HepG2 (cell line): Measurements from ENCODE around the gene GLDC. TPM values are rescaled to one million over a fixed set of nuclear protein-coding genes. Genes with fewer than 3 reads are reported as not detected.

Experiments
- ATAC-seq: fragments of 200-7000 bp; cut with Tn5 transposase; 3 replicates; pipeline ENCODE4 v1.9.1; 2020; ENCODE audit warnings: mild to moderate bottlenecking, moderate library complexity
- BruUV-seq: library from RNA; stranded (reverse); fragments of 400-500 nt; replicated peaks from 2 replicates; lab custom pipeline; 2021; lab: Mats Ljungman, UMichigan
- CTCF ChIA-PET: fragments of 300-600 bp; formaldehyde crosslinking; extraction: SDS; loops from one replicate; lab custom pipeline; 2021; ENCODE audit warnings: low total read pairs, inconsistent platforms, low intra/inter-chr PET ratio; lab: Yijun Ruan, JAX
- POLR2A ChIA-PET: fragments of 350-600 bp; sonication (Branson Sonifier 250); formaldehyde crosslinking; loops from one replicate; lab custom pipeline; 2020; ENCODE audit warnings: antibody characterized with exemption, inconsistent platforms; lab: Yijun Ruan, JAX
- DNase-seq: peaks from one replicate; pipeline ENCODE4 v3.0.0-alpha.2; 2015; ENCODE audit warnings: low spot score
- FAIRE-seq: peaks from 3 replicates; lab custom pipeline; 2011; peaks lifted over from hg19 to GRCh38; lab: Jason Lieb, UNC
- H2AFZ ChIP-seq: one replicate; pipeline ENCODE4 v1.6.1; 2011; ENCODE audit warnings: low read length, inconsistent platforms
- H3K27ac ChIP-seq: fragments of 300-600 bp; 3 replicates; pipeline ENCODE4 v1.8.0; 2011; ENCODE audit warnings: mixed run types, mild to moderate bottlenecking, mixed read lengths, low read length, inconsistent platforms; ENCODE audit not compliant: insufficient read depth; ENCODE audit errors: extremely low read length
- H3K27me3 ChIP-seq, 2 experiments: fragments of 200-600 bp in 1 of 2; 2 replicates in 1 of 2; 3 replicates in 1 of 2; pipeline versions ENCODE4 v1.6.0 to v1.8.0; 2011; ENCODE audit warnings: low read length in 2 of 2, mild to moderate bottlenecking in 2 of 2, moderate library complexity in 2 of 2, inconsistent platforms in 1 of 2; ENCODE audit not compliant: insufficient read depth in 2 of 2, control insufficient read depth in 1 of 2
- H3K36me3 ChIP-seq, 2 experiments: fragments of 200-600 bp in 1 of 2; replicated peaks in 1 of 2; 2 replicates in 1 of 2; 3 replicates in 1 of 2; pipeline versions ENCODE4 v1.5.1 to v1.8.0; 2011; ENCODE audit warnings: low read length in 2 of 2, inconsistent platforms in 1 of 2; ENCODE audit not compliant: insufficient read depth in 2 of 2, control insufficient read depth in 1 of 2
- H3K4me1 ChIP-seq: 2 replicates; pipeline ENCODE4 v1.5.1; 2012; ENCODE audit warnings: low read length, inconsistent platforms; ENCODE audit not compliant: insufficient read depth
- H3K4me2 ChIP-seq: 2 replicates; pipeline ENCODE4 v1.6.0; 2011; ENCODE audit warnings: low read depth, low read length, inconsistent platforms
- H3K4me3 ChIP-seq, 3 experiments: fragments of 200-600 bp in 1 of 3; sonication (generic), shearing (Covaris generic) in 1 of 3; replicated peaks in 1 of 3; 2 replicates each; pipeline ENCODE4 v1.5.1; 2011 to 2016; ENCODE audit warnings: low read length in 3 of 3, inconsistent platforms in 2 of 3, low read depth in 2 of 3, mild to moderate bottlenecking in 2 of 3, control low read depth in 1 of 3, mixed read lengths in 1 of 3; ENCODE audit not compliant: insufficient read depth in 1 of 3
- H3K79me2 ChIP-seq: one replicate; pipeline ENCODE4 v1.6.1; 2011; ENCODE audit warnings: low read length, inconsistent platforms; ENCODE audit not compliant: insufficient read depth
- H3K9ac ChIP-seq: 2 replicates; pipeline ENCODE4 v1.6.0; 2011; ENCODE audit warnings: mild to moderate bottlenecking, low read depth, low read length, inconsistent platforms; ENCODE audit not compliant: insufficient read depth
- H3K9me3 ChIP-seq: 2 replicates; pipeline ENCODE4 v1.5.1; 2012; ENCODE audit warnings: mild to moderate bottlenecking, low read length
- H4K20me1 ChIP-seq: 2 replicates; pipeline ENCODE4 v1.6.0; 2011; ENCODE audit warnings: inconsistent platforms, mild to moderate bottlenecking, low read length, moderate library complexity; ENCODE audit not compliant: insufficient read depth
- NCOA5 ChIP-seq: sonication (generic); formaldehyde crosslinking; IDR thresholded peaks from 2 replicates; pipeline ENCODE4 v1.4.0; 2020; ENCODE audit warnings: missing genetic modification reagents
- NR3C1 ChIP-seq: sonication (generic); formaldehyde crosslinking; IDR thresholded peaks from 2 replicates; pipeline ENCODE4 v1.4.0; 2020; ENCODE audit warnings: missing genetic modification reagents
- PAWR ChIP-seq: sonication (generic); formaldehyde crosslinking; IDR thresholded peaks from 2 replicates; pipeline ENCODE4 v1.4.0; 2020; ENCODE audit warnings: missing genetic modification reagents, mild to moderate bottlenecking, borderline replicate concordance
- POGZ ChIP-seq: sonication (generic); formaldehyde crosslinking; IDR thresholded peaks from 2 replicates; pipeline ENCODE4 v1.4.0; 2020; ENCODE audit warnings: mild to moderate bottlenecking, missing genetic modification reagents
- ZNF282 ChIP-seq: fragments of 450-650 bp; IDR thresholded peaks from 2 replicates; pipeline ENCODE4 v1.6.1; 2018; ENCODE audit not compliant: partially characterized antibody
- ZNF367 ChIP-seq: sonication (generic); formaldehyde crosslinking; IDR thresholded peaks from 2 replicates; pipeline ENCODE4 v1.4.0; 2020; ENCODE audit warnings: missing genetic modification reagents, borderline replicate concordance
- ZNF567 ChIP-seq: sonication (generic); formaldehyde crosslinking; IDR thresholded peaks from 2 replicates; pipeline ENCODE4 v1.8.1; 2023; ENCODE audit warnings: mild to moderate bottlenecking, missing genetic modification reagents, borderline replicate concordance
- ZNF570 ChIP-seq: sonication (generic); formaldehyde crosslinking; IDR thresholded peaks from 2 replicates; pipeline ENCODE4 v1.4.0; 2020; ENCODE audit warnings: mild to moderate bottlenecking, missing genetic modification reagents, borderline replicate concordance
- WGBS: methylation state at CpG from one replicate; pipeline ENCODE4 v1.1.6; 2017; ENCODE audit warnings: low lambda C conversion rate; 5-methylcytosine and 5-hydroxymethylcytosine counted together
- in situ Hi-C: cut with HindIII; loops from 2 replicates; pipeline ENCODE4 v1.10.0; 2017; ENCODE audit warnings: low pct_unique_long_range_greater_than_20kb; ENCODE audit not compliant: extremely low pct_ligation_motif_present
- intact Hi-C: fragments of 100-400 bp; cut with micrococcal nuclease; formaldehyde crosslinking; loops from one replicate; pipeline ENCODE4 v1.10.0; 2022; ENCODE audit not compliant: unreplicated experiment
- polyA plus RNA-seq, 8 experiments: library from polyadenylated mRNA; depleted of rRNA in 3 of 8; stranded (reverse) in 7 of 8; unstranded in 1 of 8; fragments of >200 nt; fragmentation: Illumina TruSeq in 4 of 8; extraction: Trizol in 4 of 8; gene quantifications; 2 replicates each; pipeline versions ENCODE4 v1.2.1 to v1.2.3, GENCODE V29; 2011 to 2016; ENCODE audit warnings: low read depth in 4 of 8, missing spikeins in 1 of 8, mixed read lengths in 1 of 8; ENCODE audit not compliant: insufficient read depth in 1 of 8
- total RNA-seq, 5 experiments: library from RNA; depleted of rRNA; stranded (reverse); fragments of >200 nt; fragmentation: Illumina TruSeq; extraction: Trizol; gene quantifications; 2 replicates each; pipeline ENCODE4 v1.2.3, GENCODE V29; 2016; ENCODE audit warnings: low read depth in 1 of 5
- TF ChIP-seq, protein P1 (sequence below): sonication (generic); formaldehyde crosslinking; IDR thresholded peaks from 2 replicates; pipeline ENCODE4 v1.4.0; 2020; ENCODE audit warnings: missing genetic modification reagents, borderline replicate concordance
- TF ChIP-seq, protein P2 (sequence below): sonication (generic); formaldehyde crosslinking; IDR thresholded peaks from 2 replicates; pipeline ENCODE4 v1.5.0; 2020; ENCODE audit warnings: missing genetic modification reagents
- TF ChIP-seq, protein P3 (sequence below): sonication (generic); formaldehyde crosslinking; IDR thresholded peaks from 2 replicates; pipeline ENCODE4 v1.5.1; 2020; ENCODE audit warnings: mild to moderate bottlenecking, missing genetic modification reagents

Gene GLDC
- total and polyA plus RNA-seq, 2 of the 13 experiments (the other 11 are each of a cell fraction or from before 2014, with no cell fraction given) = 59.3 to 115 TPM

DNA sequence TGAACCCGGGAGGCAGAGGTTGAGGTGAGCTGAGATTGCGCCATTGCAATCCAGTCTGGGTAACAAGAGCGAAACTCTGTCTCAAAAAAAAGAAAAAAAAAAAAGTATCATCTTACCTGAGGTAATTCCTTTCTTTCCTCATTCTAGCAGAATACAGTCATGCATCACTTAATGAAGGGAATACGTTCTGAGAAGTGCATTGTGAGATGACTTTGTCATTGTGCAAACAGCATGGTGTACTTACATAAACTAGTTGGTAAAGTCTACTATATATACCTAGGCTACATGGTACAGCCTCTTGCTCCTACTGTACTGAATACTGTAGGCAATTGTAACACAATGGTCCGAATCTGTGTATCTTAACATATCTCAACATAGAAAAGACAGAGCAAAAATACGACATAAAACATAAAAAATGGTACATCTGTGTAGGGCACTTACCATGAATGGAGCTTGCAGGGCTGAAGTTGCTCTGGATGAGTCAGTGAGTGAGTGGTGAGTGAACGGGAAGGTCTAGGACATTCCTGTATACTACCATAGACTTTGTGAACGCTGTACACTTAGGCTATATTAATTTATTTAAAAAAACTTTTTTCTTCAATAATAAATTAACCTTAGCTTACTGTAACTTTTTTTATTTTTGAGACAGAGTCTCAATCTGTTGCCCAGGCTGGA, 100.4 kb downstream of the GLDC start:
- Histone ChIP-seq H3K4me3 (no peak overlapping the region), H3K4me1 (peaks cover 14% of the 10 kb centered on the region), H4K20me1 (no peaks in the 10 kb centered on the region), H3K36me3 (peaks cover 11 to 40% of the 10 kb centered on the region in 2 experiments; a peak in 3 of 5 replicates), H3K9ac (no peak overlapping the region), H3K79me2 (no peaks in the 10 kb centered on the region), H2AFZ (no peak overlapping the region), H3K4me2 (no peak overlapping the region), H3K9me3 (no peaks in the 10 kb centered on the region), H3K27ac (no peak overlapping the region), H3K27me3 (no peaks in the 10 kb centered on the region)
- intact Hi-C loops (no loop called here), in situ Hi-C loops (no loop called here)
- ATAC-seq (no peak), DNase-seq (no peak), FAIRE-seq (no peak)
- TF ChIP-seq, protein P1, sequence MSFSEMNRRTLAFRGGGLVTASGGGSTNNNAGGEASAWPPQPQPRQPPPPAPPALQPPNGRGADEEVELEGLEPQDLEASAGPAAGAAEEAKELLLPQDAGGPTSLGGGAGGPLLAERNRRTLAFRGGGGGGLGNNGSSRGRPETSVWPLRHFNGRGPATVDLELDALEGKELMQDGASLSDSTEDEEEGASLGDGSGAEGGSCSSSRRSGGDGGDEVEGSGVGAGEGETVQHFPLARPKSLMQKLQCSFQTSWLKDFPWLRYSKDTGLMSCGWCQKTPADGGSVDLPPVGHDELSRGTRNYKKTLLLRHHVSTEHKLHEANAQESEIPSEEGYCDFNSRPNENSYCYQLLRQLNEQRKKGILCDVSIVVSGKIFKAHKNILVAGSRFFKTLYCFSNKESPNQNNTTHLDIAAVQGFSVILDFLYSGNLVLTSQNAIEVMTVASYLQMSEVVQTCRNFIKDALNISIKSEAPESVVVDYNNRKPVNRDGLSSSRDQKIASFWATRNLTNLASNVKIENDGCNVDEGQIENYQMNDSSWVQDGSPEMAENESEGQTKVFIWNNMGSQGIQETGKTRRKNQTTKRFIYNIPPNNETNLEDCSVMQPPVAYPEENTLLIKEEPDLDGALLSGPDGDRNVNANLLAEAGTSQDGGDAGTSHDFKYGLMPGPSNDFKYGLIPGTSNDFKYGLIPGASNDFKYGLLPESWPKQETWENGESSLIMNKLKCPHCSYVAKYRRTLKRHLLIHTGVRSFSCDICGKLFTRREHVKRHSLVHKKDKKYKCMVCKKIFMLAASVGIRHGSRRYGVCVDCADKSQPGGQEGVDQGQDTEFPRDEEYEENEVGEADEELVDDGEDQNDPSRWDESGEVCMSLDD (CRISPR knock-in tag) = no peak
- no peak for TF ChIP-seq ZNF282
- TF ChIP-seq ZNF367 (CRISPR knock-in tag) = no peak
- TF ChIP-seq, protein P2, sequence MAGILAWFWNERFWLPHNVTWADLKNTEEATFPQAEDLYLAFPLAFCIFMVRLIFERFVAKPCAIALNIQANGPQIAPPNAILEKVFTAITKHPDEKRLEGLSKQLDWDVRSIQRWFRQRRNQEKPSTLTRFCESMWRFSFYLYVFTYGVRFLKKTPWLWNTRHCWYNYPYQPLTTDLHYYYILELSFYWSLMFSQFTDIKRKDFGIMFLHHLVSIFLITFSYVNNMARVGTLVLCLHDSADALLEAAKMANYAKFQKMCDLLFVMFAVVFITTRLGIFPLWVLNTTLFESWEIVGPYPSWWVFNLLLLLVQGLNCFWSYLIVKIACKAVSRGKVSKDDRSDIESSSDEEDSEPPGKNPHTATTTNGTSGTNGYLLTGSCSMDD (CRISPR knock-in tag) = no peak
- no peak for TF ChIP-seq NCOA5
- TF ChIP-seq ZNF570 (CRISPR knock-in tag) = no peak
- TF ChIP-seq PAWR (CRISPR knock-in tag) = no peak
- TF ChIP-seq, protein P3, sequence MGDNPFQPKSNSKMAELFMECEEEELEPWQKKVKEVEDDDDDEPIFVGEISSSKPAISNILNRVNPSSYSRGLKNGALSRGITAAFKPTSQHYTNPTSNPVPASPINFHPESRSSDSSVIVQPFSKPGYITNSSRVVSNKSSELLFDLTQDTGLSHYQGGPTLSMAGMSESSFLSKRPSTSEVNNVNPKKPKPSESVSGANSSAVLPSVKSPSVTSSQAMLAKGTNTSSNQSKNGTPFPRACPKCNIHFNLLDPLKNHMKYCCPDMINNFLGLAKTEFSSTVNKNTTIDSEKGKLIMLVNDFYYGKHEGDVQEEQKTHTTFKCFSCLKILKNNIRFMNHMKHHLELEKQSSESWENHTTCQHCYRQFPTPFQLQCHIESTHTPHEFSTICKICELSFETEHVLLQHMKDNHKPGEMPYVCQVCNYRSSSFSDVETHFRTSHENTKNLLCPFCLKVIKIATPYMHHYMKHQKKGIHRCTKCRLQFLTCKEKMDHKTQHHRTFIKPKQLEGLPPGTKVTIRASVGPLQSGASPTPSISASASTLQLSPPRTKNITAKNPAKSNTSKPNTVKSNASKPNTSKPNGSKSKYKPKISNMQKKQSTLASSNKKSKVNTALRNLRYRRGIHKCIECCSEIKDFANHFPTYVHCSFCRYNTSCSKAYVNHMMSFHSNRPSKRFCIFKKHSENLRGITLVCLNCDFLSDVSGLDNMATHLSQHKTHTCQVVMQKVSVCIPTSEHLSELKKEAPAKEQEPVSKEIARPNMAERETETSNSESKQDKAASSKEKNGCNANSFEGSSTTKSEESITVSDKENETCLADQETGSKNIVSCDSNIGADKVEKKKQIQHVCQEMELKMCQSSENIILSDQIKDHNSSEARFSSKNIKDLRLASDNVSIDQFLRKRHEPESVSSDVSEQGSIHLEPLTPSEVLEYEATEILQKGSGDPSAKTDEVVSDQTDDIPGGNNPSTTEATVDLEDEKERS = no peak
- no peak for TF ChIP-seq NR3C1
- TF ChIP-seq ZNF567 (CRISPR knock-in tag) = no peak
- no peak for TF ChIP-seq POGZ (CRISPR knock-in tag)
- WGBS = 97% methylated on average over 8 of the region's 8 CpGs
- ChIA-PET CTCF (no interaction called here), POLR2A (no interaction called here)
- no TSS peak for BruUV-seq
